Naive B cell (primary cell): ENCODE data around the gene PPP1R12B. TPM values are rescaled to one million over a fixed set of nuclear protein-coding genes. Genes with fewer than 3 reads are reported as not detected.
"Not testable (repeated sequence)": the region's sequence is repeated elsewhere in the genome, so short reads cannot be mapped to it uniquely, and the experiment has no call there.

ENCODE experiments used
- ATAC-seq, 2 donors: fragments of 150-1000 bp; cut with Tn5 transposase; 2 replicates each; pipeline ENCODE4 v1.10.0; 2021; ENCODE audit warnings: low read depth in 2 of 2, mild to moderate bottlenecking in 2 of 2, moderate library complexity in 2 of 2
- DNase-seq: peaks from one replicate; pipeline ENCODE4 v3.0.0; 2022
- H3K27ac Mint-ChIP-seq, 6 donors: one replicate each; pipeline ENCODE4 v1.8.0; 2020 to 2022; ENCODE audit warnings: mild to moderate bottlenecking in 6 of 6, mixed read lengths in 6 of 6, moderate library complexity in 5 of 6, inconsistent platforms in 2 of 6
- H3K27me3 Mint-ChIP-seq, 3 donors: one replicate each; pipeline ENCODE4 v1.8.0; 2021 to 2022; ENCODE audit warnings: mixed read lengths in 3 of 3, mild to moderate bottlenecking in 1 of 3
- H3K36me3 Mint-ChIP-seq, 2 donors: one replicate each; pipeline ENCODE4 v1.8.0; 2020 to 2022; ENCODE audit warnings: mixed read lengths in 2 of 2, inconsistent platforms in 1 of 2, mild to moderate bottlenecking in 1 of 2
- H3K4me1 Mint-ChIP-seq, 3 donors: one replicate each; pipeline ENCODE4 v1.8.0; 2020 to 2022; ENCODE audit warnings: mixed read lengths in 3 of 3, inconsistent platforms in 1 of 3, mild to moderate bottlenecking in 1 of 3, moderate library complexity in 1 of 3
- H3K4me3 Mint-ChIP-seq, 8 donors: one replicate each; pipeline ENCODE4 v1.8.0; 2020 to 2022; ENCODE audit warnings: mild to moderate bottlenecking in 8 of 8, mixed read lengths in 8 of 8, moderate library complexity in 8 of 8, inconsistent platforms in 2 of 8
- H3K9me3 Mint-ChIP-seq, 7 donors: one replicate each; pipeline ENCODE4 v1.8.0; 2020 to 2022; ENCODE audit warnings: mixed read lengths in 7 of 7, mild to moderate bottlenecking in 5 of 7, inconsistent platforms in 2 of 7, moderate library complexity in 1 of 7
- polyA plus RNA-seq, 6 donors: library from polyadenylated mRNA; unstranded; fragments of 300-500 nt; fragmentation: Illumina TruSeq; gene quantifications; one replicate each; pipeline ENCODE4 v1.2.3, GENCODE V29; 2021; ENCODE audit warnings: low read depth in 6 of 6

Gene PPP1R12B
- polyA plus RNA-seq, 6 donors from 2014 or later: 2.3 to 13.5 (median 6.6) TPM; not detected in 1

GRCh38 chr1:202319381-202320080 lies 29.0 kb upstream of the PPP1R12B start:
- no peak for ATAC-seq
- Mint-ChIP-seq H3K4me3 (no peak overlapping the region), H3K9me3 (no peaks in the 10 kb centered on the region), H3K27me3 (peaks cover 12 to 23% (median 19%) of the 10 kb centered on the region in 3 donors), H3K36me3 (no peaks in the 10 kb centered on the region), H3K4me1 (no peaks in the 10 kb centered on the region), H3K27ac (peak overlapping the region in 1 of 6 donors; percentile 10)
- DNase-seq: no peak

- no peaks in the 10 kb centered on the region for H3K9me3 Mint-ChIP-seq
- H3K27me3 Mint-ChIP-seq: peaks cover 11 to 23% (median 19%) of the 10 kb centered on the region in 3 donors
- no peak for ATAC-seq
- H3K4me3 Mint-ChIP-seq: no peak overlapping the region
- no peaks in the 10 kb centered on the region for H3K4me1 Mint-ChIP-seq
- no peak for DNase-seq
- H3K36me3 Mint-ChIP-seq: no peaks in the 10 kb centered on the region
- no peak overlapping the region for H3K27ac Mint-ChIP-seq
These were observed 28.5 kb upstream of the PPP1R12B start for GRCh38 chr1:202320081-202320405.

- Mint-ChIP-seq H3K4me1 (no peaks in the 10 kb centered on the region), H3K9me3 (no peaks in the 10 kb centered on the region), H3K4me3 (no peak overlapping the region), H3K36me3 (no peaks in the 10 kb centered on the region), H3K27me3 (peaks cover 7 to 10% (median 8%) of the 10 kb centered on the region in 3 donors), H3K27ac (peak overlapping the region in 1 of 6 donors; percentile 29)
- ATAC-seq (no peak), DNase-seq (no peak)
These were observed 24.8 kb upstream of the PPP1R12B start for GRCh38 chr1:202323731-202324130.

GRCh38 chr1:202324646-202325045 lies 23.9 kb upstream of the PPP1R12B start:
- Mint-ChIP-seq H3K27me3 (peaks cover 0 to 6% (median 4%) of the 10 kb centered on the region in 3 donors), H3K4me1 (no peaks in the 10 kb centered on the region), H3K9me3 (no peaks in the 10 kb centered on the region), H3K27ac (no peak overlapping the region), H3K4me3 (no peak overlapping the region), H3K36me3 (peaks cover 0 to under 1% of the 10 kb centered on the region in 2 donors)
- DNase-seq: no peak
- ATAC-seq: no peak

GRCh38 chr1:202329891-202330290 lies 18.6 kb upstream of the PPP1R12B start:
- H3K27me3 Mint-ChIP-seq: no peaks in the 10 kb centered on the region
- H3K27ac Mint-ChIP-seq: no peak overlapping the region
- H3K4me3 Mint-ChIP-seq: no peak overlapping the region
- no peaks in the 10 kb centered on the region for H3K4me1 Mint-ChIP-seq
- no peak for DNase-seq
- no peak for ATAC-seq
- H3K36me3 Mint-ChIP-seq: peaks cover 0 to 25% of the 10 kb centered on the region in 2 donors
- no peaks in the 10 kb centered on the region for H3K9me3 Mint-ChIP-seq

GRCh38 chr1:202333861-202334260 lies 14.6 kb upstream of the PPP1R12B start:
- no peak for ATAC-seq
- H3K27me3 Mint-ChIP-seq: no peaks in the 10 kb centered on the region
- peaks cover 0 to 25% of the 10 kb centered on the region in 2 donors for H3K36me3 Mint-ChIP-seq
- H3K27ac Mint-ChIP-seq: no peak overlapping the region
- H3K4me3 Mint-ChIP-seq: no peak overlapping the region
- no peak for DNase-seq
- H3K4me1 Mint-ChIP-seq: no peaks in the 10 kb centered on the region
- no peaks in the 10 kb centered on the region for H3K9me3 Mint-ChIP-seq

GRCh38 chr1:202343652-202344349 lies 4.7 kb upstream of the PPP1R12B start:
- H3K4me1 Mint-ChIP-seq: peaks cover 22 to 28% (median 27%) of the 10 kb centered on the region in 3 donors
- ATAC-seq (no peak), DNase-seq (peak; percentile 57)
- H3K9me3 Mint-ChIP-seq: no peaks in the 10 kb centered on the region
- no peaks in the 10 kb centered on the region for H3K27me3 Mint-ChIP-seq
- no peaks in the 10 kb centered on the region for H3K36me3 Mint-ChIP-seq
- peak overlapping the region in 5 of 8 donors; percentile 45 to 75 (median 53) for H3K4me3 Mint-ChIP-seq
- H3K27ac Mint-ChIP-seq: peak overlapping the region in 3 of 6 donors; percentile 39 to 84 (median 54)

GRCh38 chr1:202348005-202348508 lies 442 bp upstream of the PPP1R12B start:
- peak overlapping the region; percentile 91 to 100 (median 96) for H3K4me3 Mint-ChIP-seq
- ATAC-seq: no peak
- no peaks in the 10 kb centered on the region for H3K9me3 Mint-ChIP-seq

GRCh38 chr1:202349206-202349928 lies 868 bp downstream of the PPP1R12B start:
- no peaks in the 10 kb centered on the region for H3K36me3 Mint-ChIP-seq
- H3K27ac Mint-ChIP-seq: peak overlapping the region; percentile 12 to 94 (median 69)
- no peaks in the 10 kb centered on the region for H3K9me3 Mint-ChIP-seq
- peak overlapping the region; percentile 91 to 100 (median 96) for H3K4me3 Mint-ChIP-seq
- no peaks in the 10 kb centered on the region for H3K27me3 Mint-ChIP-seq
- ATAC-seq (no peak), DNase-seq (no peak)
- peaks cover 19 to 28% (median 24%) of the 10 kb centered on the region in 3 donors for H3K4me1 Mint-ChIP-seq

More at GRCh38 chr1:202348005-202348508, 442 bp upstream of the PPP1R12B start:
- no peak for DNase-seq
- H3K36me3 Mint-ChIP-seq: no peaks in the 10 kb centered on the region
- H3K27me3 Mint-ChIP-seq: no peaks in the 10 kb centered on the region
- H3K27ac Mint-ChIP-seq: peak overlapping the region; percentile 89 to 97 (median 93)
- H3K4me1 Mint-ChIP-seq: peaks cover 19 to 29% (median 29%) of the 10 kb centered on the region in 3 donors

- DNase-seq (no peak), ATAC-seq (no peak)
- Mint-ChIP-seq H3K4me1 (peaks cover 25 to 28% (median 28%) of the 10 kb centered on the region in 3 donors), H3K4me3 (peak overlapping the region in 1 of 8 donors; percentile 55), H3K9me3 (no peaks in the 10 kb centered on the region), H3K36me3 (peaks cover 0 to 5% of the 10 kb centered on the region in 2 donors), H3K27ac (no peak overlapping the region), H3K27me3 (no peaks in the 10 kb centered on the region)
These were observed 3.2 kb downstream of the PPP1R12B start for GRCh38 chr1:202351725-202352124.

GRCh38 chr1:202352583-202353197 lies 4.2 kb downstream of the PPP1R12B start:
- H3K36me3 Mint-ChIP-seq, H3K27me3 Mint-ChIP-seq, H3K9me3 Mint-ChIP-seq, DNase-seq, H3K4me3 Mint-ChIP-seq, ATAC-seq: not testable (repeated sequence)
- Mint-ChIP-seq H3K27ac (peak overlapping the region in 1 of 6 donors; percentile 28), H3K4me1 (peaks cover 25 to 28% (median 28%) of the 10 kb centered on the region in 3 donors)

- DNase-seq (no peak), ATAC-seq (no peak)
- H3K4me3 Mint-ChIP-seq: no peak overlapping the region
- H3K27me3 Mint-ChIP-seq: no peaks in the 10 kb centered on the region
- peak overlapping the region in 1 of 6 donors; percentile 49 for H3K27ac Mint-ChIP-seq
- peaks cover 4 to 7% (median 5%) of the 10 kb centered on the region in 3 donors for H3K4me1 Mint-ChIP-seq
- H3K9me3 Mint-ChIP-seq: no peaks in the 10 kb centered on the region
- peaks cover 0 to 5% of the 10 kb centered on the region in 2 donors for H3K36me3 Mint-ChIP-seq
These were observed 7.5 kb downstream of the PPP1R12B start for GRCh38 chr1:202355944-202356553.
